Stimulated activated CD4-positive, alpha-beta T cell treated with anti-CD3 and anti-CD28 coated beads, Interleukin-15, amount 100 ng/mL, for 48 hours (primary cell): ENCODE results near the gene GET4.
A peak's percentile ranks its signal among the peaks of the same experiment; 100 is the strongest.

Experiments
- DNase-seq, 2 donors: peaks; one replicate each; pipeline ENCODE4 v3.0.0-alpha.2; 2020; ENCODE audit warnings: low read depth in 2 of 2

GET4 gene, protein sequence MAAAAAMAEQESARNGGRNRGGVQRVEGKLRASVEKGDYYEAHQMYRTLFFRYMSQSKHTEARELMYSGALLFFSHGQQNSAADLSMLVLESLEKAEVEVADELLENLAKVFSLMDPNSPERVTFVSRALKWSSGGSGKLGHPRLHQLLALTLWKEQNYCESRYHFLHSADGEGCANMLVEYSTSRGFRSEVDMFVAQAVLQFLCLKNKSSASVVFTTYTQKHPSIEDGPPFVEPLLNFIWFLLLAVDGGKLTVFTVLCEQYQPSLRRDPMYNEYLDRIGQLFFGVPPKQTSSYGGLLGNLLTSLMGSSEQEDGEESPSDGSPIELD

DNA sequence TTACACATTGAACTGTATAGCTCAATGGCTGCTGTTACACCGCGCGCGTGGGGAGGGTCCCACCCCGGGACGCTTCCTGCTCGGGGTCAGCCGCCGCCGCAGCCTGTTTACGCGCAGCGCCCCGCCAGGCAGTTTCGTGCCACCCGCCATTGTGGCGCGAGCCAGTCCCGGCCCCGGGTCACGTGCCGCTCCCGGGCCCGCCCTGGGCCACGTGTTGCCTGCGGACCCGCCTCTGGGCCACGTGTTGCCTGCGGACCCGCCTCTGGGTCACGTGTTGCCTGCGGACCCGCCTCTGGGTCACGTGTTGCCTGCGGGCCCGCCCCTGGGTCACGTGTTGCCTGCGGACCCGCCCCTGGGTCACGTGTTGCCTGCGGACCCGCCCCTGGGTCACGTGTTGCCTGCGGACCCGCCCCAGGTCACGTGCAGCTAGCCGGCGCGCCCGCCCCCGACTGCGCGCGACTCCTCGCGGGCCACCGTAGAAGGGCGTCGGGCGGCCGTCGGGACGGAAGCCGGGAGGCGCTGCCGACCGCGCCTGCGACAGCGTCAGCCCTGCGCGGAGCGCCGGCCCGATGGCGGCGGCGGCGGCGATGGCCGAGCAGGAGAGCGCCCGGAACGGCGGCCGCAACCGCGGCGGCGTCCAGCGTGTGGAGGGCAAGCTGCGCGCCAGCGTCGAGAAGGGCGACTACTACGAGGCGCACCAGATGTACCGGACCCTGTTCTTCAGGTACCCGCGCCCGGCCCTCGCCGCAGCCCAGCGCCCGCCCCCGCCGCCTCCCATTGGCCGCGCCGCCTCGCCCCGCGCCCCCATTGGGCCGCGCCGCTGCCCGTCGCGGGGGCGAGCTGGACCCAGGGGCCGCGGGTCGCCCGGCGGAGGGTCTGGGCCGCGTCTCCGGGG is at the start of gene GET4:
Gene GET4, plus strand, starts transcription at position 478 of the 895 bp plus-strand sequence. Its CDS starts 92 bp downstream, at position 570.
- peak; percentile 90 to 97 for DNase-seq

GRCh38 chr7:828793-829561 is 47.4 kb upstream of the GET4 start:
- DNase-seq, result no peak

GRCh38 chr7:830069-830468 is 46.3 kb upstream of the GET4 start:
- no peak for DNase-seq

GRCh38 chr7:831596-832166 is 44.7 kb upstream of the GET4 start:
- DNase-seq, result no peak

DNA sequence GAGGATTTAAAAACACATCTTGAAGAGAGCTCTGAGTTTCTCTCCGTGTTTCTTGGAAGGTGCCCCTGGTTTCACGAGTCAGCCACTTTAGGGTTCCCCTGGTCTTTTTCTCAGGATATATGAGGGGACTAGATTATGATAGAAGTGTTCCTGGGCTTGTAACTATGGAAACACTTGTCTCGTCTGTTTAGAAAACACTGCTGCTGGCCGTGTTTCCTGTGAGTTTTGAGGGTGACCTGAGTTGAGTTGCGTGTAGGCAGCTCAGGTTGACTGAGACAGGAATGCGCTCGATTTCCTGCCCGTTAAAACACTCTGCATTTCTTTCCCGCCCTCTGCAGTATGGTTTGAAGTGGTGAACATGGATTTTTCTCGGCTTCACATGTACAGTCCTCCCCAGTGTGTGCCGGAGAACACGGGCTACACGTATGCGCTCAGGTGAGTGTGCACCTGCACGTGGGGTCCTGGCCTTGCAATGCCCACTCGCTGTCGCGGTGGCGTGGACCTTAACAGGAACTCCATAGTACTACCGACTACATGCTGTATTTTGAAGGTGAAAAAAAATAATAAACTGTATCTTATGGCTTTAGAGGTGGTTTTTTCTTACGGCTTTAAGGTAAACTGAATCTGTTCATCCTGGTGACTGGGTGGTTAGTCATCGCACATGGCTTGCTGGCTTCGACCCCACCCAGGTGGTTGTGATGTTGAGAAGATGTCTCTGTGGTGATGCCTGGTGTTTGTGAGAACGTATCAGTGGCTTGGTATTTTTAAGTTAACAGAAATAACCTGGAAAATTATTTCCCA is 44.0 kb upstream of the GET4 start, which contains the start of gene SUN1:
Gene SUN1, plus strand, starts transcription at position 310 of the 801 bp plus-strand sequence. Its CDS starts 49 bp downstream, at position 359.
- peak; percentile 54 to 59 for DNase-seq

DNA sequence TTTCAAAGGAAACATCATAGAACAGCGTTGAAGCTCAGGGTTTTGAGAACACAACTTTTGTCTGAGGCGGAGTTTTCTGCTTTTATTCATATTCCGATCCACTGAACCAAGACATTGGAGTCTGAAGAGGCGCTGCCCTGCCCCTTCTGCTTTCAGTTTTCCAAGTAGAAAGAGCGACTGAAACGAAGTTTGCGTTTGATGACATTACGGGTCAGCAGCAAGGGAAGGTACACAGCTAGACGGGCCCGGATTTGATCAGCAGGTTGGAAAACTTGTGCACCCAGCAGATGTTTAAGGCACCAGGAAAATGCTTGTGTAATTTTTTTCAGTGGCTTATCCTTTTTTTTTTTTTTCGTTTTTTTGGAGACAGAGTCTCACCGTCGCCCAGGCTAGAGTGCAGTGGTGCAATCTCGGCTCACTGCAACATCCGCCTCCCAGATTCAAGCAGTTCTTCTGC is 43.4 kb upstream of the GET4 start:
- DNase-seq, result no peak

DNA sequence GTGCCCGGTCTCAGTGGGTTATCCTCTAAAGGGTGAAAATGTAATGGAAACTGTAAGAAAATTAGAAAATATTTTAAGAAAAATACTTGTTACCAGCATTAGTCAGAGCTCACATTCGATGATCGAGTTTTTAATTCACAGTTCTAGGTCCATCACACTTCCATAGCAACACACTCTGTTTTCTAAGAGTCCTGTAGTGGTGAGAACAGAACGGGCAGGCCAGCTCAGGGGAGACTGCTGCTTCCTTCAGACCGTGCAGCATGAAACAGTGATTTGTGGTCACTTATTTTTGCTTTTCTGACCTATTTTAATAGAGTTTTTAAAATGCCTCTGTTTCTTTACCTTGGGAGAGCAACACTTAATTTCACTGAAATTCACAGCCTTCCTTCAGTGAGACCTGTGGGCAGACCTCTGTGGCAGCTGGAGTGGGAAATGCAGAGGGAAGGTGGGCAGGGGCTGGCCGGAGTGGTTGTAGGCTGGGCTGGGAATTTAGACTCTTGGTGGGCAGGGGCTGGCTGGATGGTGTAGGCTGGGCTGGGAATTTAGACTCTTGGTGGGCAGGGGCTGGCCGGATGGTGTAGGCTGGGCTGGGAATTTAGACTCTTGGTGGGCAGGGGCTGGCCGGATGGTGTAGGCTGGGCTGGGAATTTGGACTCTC is 42.6 kb upstream of the GET4 start:
- DNase-seq, result no peak

GRCh38 chr7:834277-834676 is 42.1 kb upstream of the GET4 start:
- DNase-seq, result no peak

- no peak for DNase-seq
These were observed 41.3 kb upstream of the GET4 start for GRCh38 chr7:835021-835420.

DNA sequence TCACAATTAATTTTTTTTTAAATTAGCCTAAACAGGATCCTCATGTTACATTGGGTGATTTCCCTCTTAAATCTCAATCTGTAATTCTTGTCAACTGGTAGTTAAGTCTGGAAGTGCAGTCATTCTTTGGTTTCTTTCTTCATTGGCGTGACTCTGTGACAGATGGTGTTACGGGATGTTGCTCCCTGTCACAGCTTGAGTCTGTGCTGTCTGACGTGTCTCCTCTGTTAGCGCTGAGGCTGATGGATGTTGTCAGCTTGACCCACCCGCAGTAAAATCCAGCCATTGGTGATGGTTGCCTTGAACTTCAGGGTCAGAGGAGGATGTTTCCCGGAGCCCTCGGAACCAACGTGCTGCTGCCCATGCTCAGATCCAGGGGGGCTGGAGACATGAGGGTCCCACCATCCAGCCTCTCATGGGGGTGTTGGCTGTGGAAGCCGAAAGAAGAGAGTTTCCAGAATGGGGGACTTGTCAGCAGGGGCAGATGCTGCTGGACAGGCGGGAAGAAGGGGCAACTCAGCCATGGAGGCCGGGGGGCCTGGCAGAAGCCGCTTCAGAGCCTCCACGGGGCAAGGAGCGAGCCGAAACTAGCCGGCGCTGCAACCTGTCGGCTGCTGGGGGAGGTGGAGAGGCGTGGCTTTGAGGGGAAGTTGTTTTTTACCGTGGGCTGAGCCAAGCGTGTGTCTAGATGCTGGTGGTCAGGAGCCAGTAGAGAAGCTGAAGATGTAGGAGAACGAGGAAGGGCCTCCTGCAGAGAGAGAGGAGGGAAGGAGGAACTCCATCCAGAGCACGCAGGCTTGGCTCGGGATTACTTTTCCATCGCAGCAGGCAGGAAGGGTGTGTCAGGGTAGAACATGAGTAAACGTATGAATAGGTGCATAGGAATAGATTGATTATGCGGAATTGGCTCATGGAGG is 40.6 kb upstream of the GET4 start:
- DNase-seq, result no peak

GRCh38 chr7:836429-836828 is 39.9 kb upstream of the GET4 start:
- no peak for DNase-seq

DNA sequence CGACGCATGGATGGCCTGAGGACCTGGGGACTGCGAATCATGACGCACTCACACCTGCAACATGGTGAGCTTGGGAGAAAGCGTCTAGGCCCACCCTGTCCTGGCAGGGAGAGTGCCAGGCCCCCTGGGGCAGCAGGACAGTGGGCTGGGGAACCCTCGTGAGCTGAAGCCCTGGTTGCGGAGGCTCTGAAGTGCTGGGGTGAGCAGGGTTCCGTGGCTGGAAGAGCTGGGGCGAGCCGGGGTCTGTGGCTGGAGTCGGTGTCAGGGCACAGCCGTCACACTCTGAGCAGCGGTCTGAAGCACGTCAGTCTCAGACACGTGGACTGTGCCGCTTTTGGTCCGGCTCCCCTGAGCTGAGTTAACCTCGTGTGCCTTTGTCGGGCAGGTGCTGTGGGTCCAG is 39.4 kb upstream of the GET4 start:
- DNase-seq, result no peak

DNA sequence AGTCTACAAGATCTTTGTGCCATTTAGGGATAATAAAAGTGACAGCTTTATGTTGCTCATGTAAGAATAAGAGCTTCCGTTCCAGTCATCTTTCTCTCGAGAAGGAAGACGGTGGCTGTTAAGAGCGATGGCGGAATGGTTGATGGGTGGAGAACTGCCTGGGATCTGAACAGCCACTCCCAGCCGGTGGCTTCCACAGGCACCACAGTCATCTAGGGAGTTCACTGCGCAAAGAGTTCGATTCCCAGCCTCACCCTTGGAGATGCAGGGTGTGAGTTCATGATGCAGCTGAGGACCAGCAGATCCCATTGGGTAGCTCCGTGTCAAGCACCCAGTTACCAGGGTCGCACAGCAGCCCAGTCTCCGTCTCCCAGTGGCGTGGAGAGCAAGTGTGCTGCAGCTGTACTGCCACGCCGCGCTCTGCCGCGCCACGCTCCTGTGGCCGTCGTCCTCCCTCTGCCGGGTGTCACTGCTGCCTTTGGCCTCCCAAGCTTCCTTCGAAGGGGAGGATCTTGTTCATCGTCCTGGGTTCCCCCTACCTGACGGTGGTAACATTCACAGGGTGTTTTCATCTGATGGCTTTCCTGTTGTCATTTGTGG is 36.3 kb upstream of the GET4 start:
- DNase-seq, result no peak

GRCh38 chr7:841943-842342 is 34.4 kb upstream of the GET4 start:
- no peak for DNase-seq

DNA sequence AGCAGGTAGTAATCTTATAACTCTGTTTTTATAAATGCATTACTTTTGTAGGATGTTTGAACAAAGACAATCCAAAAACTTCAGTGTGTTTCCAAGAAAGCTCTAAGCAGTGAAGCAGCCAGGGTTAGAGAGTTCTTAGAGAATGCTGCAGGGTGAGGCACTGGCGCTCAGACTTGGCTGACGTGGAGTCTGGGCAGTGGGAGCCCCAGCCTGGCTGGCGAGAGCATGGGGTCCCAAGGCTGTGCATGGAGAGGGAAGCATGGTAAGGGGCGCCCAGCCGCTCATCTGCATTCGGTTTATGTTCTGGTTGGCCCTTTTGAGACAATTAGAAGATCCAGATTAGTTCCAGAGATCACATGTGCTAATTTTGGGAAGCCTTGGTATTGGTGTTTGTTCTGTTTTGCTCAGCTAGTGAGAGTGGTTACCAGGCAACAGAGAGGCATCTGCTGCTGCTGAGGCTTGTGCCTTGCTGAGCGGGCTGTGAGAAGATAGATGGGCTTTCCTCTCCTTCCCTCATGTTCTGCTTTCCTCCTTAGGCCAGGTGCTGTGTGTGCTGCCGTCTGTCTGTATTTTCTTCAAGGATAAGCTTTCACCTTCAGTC is 33.8 kb upstream of the GET4 start:
- DNase-seq, result no peak

- no peak for DNase-seq
These were observed 33.1 kb upstream of the GET4 start for GRCh38 chr7:843230-843629.

DNA sequence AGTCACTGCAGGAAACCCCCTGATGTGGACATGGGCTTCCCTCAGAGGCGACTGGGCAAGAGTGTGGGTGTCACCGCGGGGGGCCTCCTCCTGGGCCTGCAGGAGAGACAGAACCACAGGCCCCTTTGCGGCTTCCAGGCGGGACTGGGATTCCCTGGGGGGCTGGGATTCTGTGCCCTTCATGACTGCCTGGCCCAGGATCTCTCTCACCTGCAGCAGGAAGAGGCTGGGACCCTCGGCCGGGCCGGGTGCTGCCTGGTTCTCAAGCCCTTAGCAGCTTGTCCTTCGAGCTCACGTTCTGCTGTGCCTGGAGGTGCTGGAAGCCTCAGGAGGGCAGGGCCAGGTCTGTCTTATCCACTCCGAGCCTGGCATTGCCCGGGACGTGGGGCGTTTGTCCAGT is 32.3 kb upstream of the GET4 start:
- no peak for DNase-seq

- no peak for DNase-seq
These were observed 31.8 kb upstream of the GET4 start for GRCh38 chr7:844514-844913.
